H1 (cell line): ENCODE measurements around the gene PSMD13. TPM values are rescaled to one million over a fixed set of nuclear protein-coding genes. Genes with fewer than 3 reads are reported as not detected.
"Not testable (repeated sequence)": the region's sequence is repeated elsewhere in the genome, so short reads cannot be mapped to it uniquely, and the experiment has no call there.

ENCODE experiments used
- CTCF ChIA-PET: fragments of 300-600 bp; sonication (Branson Sonifier 250); formaldehyde crosslinking; loops from one replicate; lab custom pipeline; 2021; ENCODE audit not compliant: partially characterized antibody; lab: Charles Lee
- POLR2A ChIA-PET: fragments of 300-600 bp; sonication (Branson Sonifier 250); formaldehyde crosslinking; loops from one replicate; lab custom pipeline; 2021; ENCODE audit warnings: inconsistent platforms; ENCODE audit not compliant: partially characterized antibody; lab: Charles Lee
- DNase-seq, 2 experiments: peaks; one replicate each; pipeline versions ENCODE4 v3.0.0 to v3.0.0-alpha.2; 2010 to 2022; ENCODE audit warnings: low spot score in 2 of 2, low read depth in 1 of 2, mixed read lengths in 1 of 2
- FAIRE-seq: peaks from 2 replicates; lab custom pipeline; 2011; peaks lifted over from hg19 to GRCh38; lab: Jason Lieb, UNC
- H2AFZ ChIP-seq: 2 replicates; pipeline ENCODE4 v1.8.1; 2012; ENCODE audit warnings: low read length, inconsistent platforms
- H2AK5ac ChIP-seq: 2 replicates; pipeline ENCODE4 v1.6.1; 2013; ENCODE audit warnings: low read depth, low read length
- H2BK120ac ChIP-seq: replicated peaks from 2 replicates; pipeline ENCODE3; 2013; ENCODE audit warnings: low read depth, low read length, inconsistent platforms
- H2BK12ac ChIP-seq: 2 replicates; pipeline ENCODE4 v1.6.1; 2013; ENCODE audit warnings: low read depth, low read length
- H2BK15ac ChIP-seq: 2 replicates; pipeline ENCODE4 v1.6.1; 2013; ENCODE audit warnings: low read length
- H2BK20ac ChIP-seq: 2 replicates; pipeline ENCODE4 v1.6.1; 2013; ENCODE audit warnings: low read length
- H2BK5ac ChIP-seq: 2 replicates; pipeline ENCODE4 v1.6.1; 2013; ENCODE audit warnings: low read depth, low read length
- H3K14ac ChIP-seq: 2 replicates; pipeline ENCODE4 v1.6.1; 2013; ENCODE audit warnings: inconsistent platforms; ENCODE audit not compliant: insufficient read length
- H3K18ac ChIP-seq: 2 replicates; pipeline ENCODE4 v1.6.1; 2013; ENCODE audit warnings: low read length; ENCODE audit errors: extremely low read depth
- H3K23ac ChIP-seq: 2 replicates; pipeline ENCODE4 v1.6.1; 2013; ENCODE audit warnings: inconsistent platforms; ENCODE audit not compliant: insufficient read length
- H3K23me2 ChIP-seq: 2 replicates; pipeline ENCODE4 v1.6.1; 2013; ENCODE audit warnings: low read depth, low read length
- H3K27ac ChIP-seq: 2 replicates; pipeline ENCODE4 v1.6.1; 2011; ENCODE audit warnings: low read depth, low read length, inconsistent platforms
- H3K27me3 ChIP-seq, 4 experiments: replicated peaks in 1 of 4; 1 replicate in 1 of 4; 2 replicates in 3 of 4; pipeline versions ENCODE4 v1.6.1 to v1.8.1; 2011 to 2013; ENCODE audit warnings: low read length in 3 of 4, mild to moderate bottlenecking in 3 of 4, inconsistent platforms in 2 of 4, mixed read lengths in 2 of 4, moderate library complexity in 1 of 4; ENCODE audit not compliant: control insufficient read depth in 3 of 4, insufficient read depth in 3 of 4; ENCODE audit errors: extremely low read depth in 1 of 4
- H3K36me3 ChIP-seq, 4 experiments: 2 replicates each; pipeline versions ENCODE4 v1.6.1 to v1.8.1; 2011 to 2013; ENCODE audit warnings: mild to moderate bottlenecking in 4 of 4, low read length in 3 of 4, moderate library complexity in 2 of 4, control low read depth in 1 of 4, inconsistent platforms in 1 of 4; ENCODE audit not compliant: insufficient read depth in 4 of 4, control insufficient read depth in 2 of 4
- H3K4ac ChIP-seq: replicated peaks from 2 replicates; pipeline ENCODE3; 2013; ENCODE audit warnings: low read length, low read depth, mixed read lengths, inconsistent platforms; ENCODE audit not compliant: insufficient read length
- H3K4me1 ChIP-seq, 4 experiments: replicated peaks in 1 of 4; 1 replicate in 1 of 4; 2 replicates in 3 of 4; pipeline versions ENCODE4 v1.6.1 to v1.8.1; 2011 to 2013; ENCODE audit warnings: low read length in 3 of 4, inconsistent platforms in 2 of 4, mixed read lengths in 1 of 4; ENCODE audit not compliant: insufficient read depth in 4 of 4, control insufficient read depth in 3 of 4
- H3K4me2 ChIP-seq, 2 experiments: 2 replicates each; pipeline versions ENCODE4 v1.6.1 to v1.8.1; 2011 to 2013; ENCODE audit warnings: low read depth in 2 of 2, low read length in 2 of 2, control low read depth in 1 of 2, inconsistent platforms in 1 of 2, mild to moderate bottlenecking in 1 of 2; ENCODE audit not compliant: insufficient read depth in 1 of 2
- H3K4me3 ChIP-seq, 4 experiments: fragments of 200-600, 300-600 bp in 1 of 4; sonication (generic), shearing (Covaris generic), sonication (Bioruptor Twin) in 1 of 4; 2 replicates each; pipeline versions ENCODE4 v1.5.1 to v1.8.1; 2011 to 2016; ENCODE audit warnings: low read length in 4 of 4, low read depth in 3 of 4, control low read depth in 2 of 4, inconsistent platforms in 2 of 4, mild to moderate bottlenecking in 2 of 4, mixed read lengths in 1 of 4, moderate library complexity in 1 of 4; ENCODE audit not compliant: insufficient read depth in 2 of 4; ENCODE audit errors: extremely low read depth in 1 of 4
- H3K56ac ChIP-seq: replicated peaks from 2 replicates; pipeline ENCODE3; 2013; ENCODE audit warnings: low read depth, mild to moderate bottlenecking, mixed read lengths, low read length, inconsistent platforms; ENCODE audit not compliant: insufficient read length
- H3K79me1 ChIP-seq: 2 replicates; pipeline ENCODE4 v1.6.1; 2013; ENCODE audit warnings: low read depth, low read length, control low read depth
- H3K79me2 ChIP-seq, 2 experiments: 2 replicates each; pipeline versions ENCODE4 v1.6.1 to v1.8.1; 2012 to 2013; ENCODE audit warnings: low read length in 2 of 2, mild to moderate bottlenecking in 2 of 2, inconsistent platforms in 1 of 2; ENCODE audit not compliant: insufficient read depth in 2 of 2, control insufficient read depth in 1 of 2
- H3K9ac ChIP-seq, 4 experiments: replicated peaks in 1 of 4; 1 replicate in 1 of 4; 2 replicates in 3 of 4; pipeline versions ENCODE4 v1.6.1 to v1.8.1; 2011 to 2013; ENCODE audit warnings: low read depth in 3 of 4, low read length in 3 of 4, control low read depth in 2 of 4, mild to moderate bottlenecking in 2 of 4, moderate library complexity in 2 of 4, inconsistent platforms in 1 of 4; ENCODE audit errors: extremely low read depth in 1 of 4
- H3K9me3 ChIP-seq, 2 experiments: 2 replicates each; pipeline versions ENCODE4 v1.6.1 to v1.8.1; 2012 to 2013; ENCODE audit warnings: mild to moderate bottlenecking in 2 of 2, moderate library complexity in 2 of 2, control low read depth in 1 of 2, inconsistent platforms in 1 of 2, low read depth in 1 of 2, low read length in 1 of 2, mixed read lengths in 1 of 2; ENCODE audit not compliant: insufficient read depth in 2 of 2
- H4K20me1 ChIP-seq, 2 experiments: replicated peaks in 1 of 2; 2 replicates each; pipeline versions ENCODE3 to v1.8.1; 2011 to 2013; ENCODE audit warnings: inconsistent platforms in 2 of 2, low read length in 2 of 2, mild to moderate bottlenecking in 1 of 2; ENCODE audit not compliant: insufficient read depth in 2 of 2, control insufficient read depth in 1 of 2
- H4K5ac ChIP-seq: 2 replicates; pipeline ENCODE4 v1.6.1; 2013; ENCODE audit warnings: low read length, low read depth, mixed read lengths, inconsistent platforms; ENCODE audit not compliant: insufficient read length
- H4K8ac ChIP-seq: 2 replicates; pipeline ENCODE4 v1.8.0; 2013; ENCODE audit warnings: mild to moderate bottlenecking, moderate library complexity, low read length, inconsistent platforms; ENCODE audit not compliant: insufficient read depth; ENCODE audit errors: extremely low read depth
- H4K91ac ChIP-seq: replicated peaks from 2 replicates; pipeline ENCODE3; 2013; ENCODE audit warnings: low read length, mixed read lengths, inconsistent platforms; ENCODE audit not compliant: insufficient read length
- WGBS, 2 experiments: shearing (Covaris generic) in 1 of 2; methylation state at CpG; one replicate each; pipeline versions ENCODE4 v1.1.6 to v1.1.7; 2013 to 2015; ENCODE audit warnings: low lambda C conversion rate in 2 of 2, mixed read lengths in 2 of 2, inconsistent platforms in 1 of 2, low coverage in 1 of 2, missing lambda C conversion rate in 1 of 2; ENCODE audit not compliant: insufficient replicate concordance in 2 of 2, insufficient coverage in 1 of 2, insufficient read length in 1 of 2; ENCODE audit errors: extremely low coverage in 1 of 2, missing lambda C conversion rate in 1 of 2; 5-methylcytosine and 5-hydroxymethylcytosine counted together
- polyA plus RNA-seq, 7 experiments: library from polyadenylated mRNA; depleted of rRNA in 3 of 7; stranded (reverse) in 5 of 7; unstranded in 2 of 7; fragments of >200 nt in 5 of 7; fragments of 200-250 nt in 2 of 7; gene quantifications; 1 replicate in 5 of 7; 2 replicates in 1 of 7; 4 replicates in 1 of 7; pipeline versions ENCODE4 v1.2.1 to v1.2.3, GENCODE V29; 2011 to 2013; ENCODE audit warnings: missing spikeins in 2 of 7, mixed read lengths in 2 of 7
- total RNA-seq: library from RNA; stranded (reverse); fragmentation: NEBNext Ultra II Directional; extraction: Animal tissue kit (Norgen Biotek cat#: 25700); gene quantifications from 2 replicates; pipeline ENCODE4 v1.2.1, GENCODE V29; 2021

The PSMD13 gene
- total and polyA plus RNA-seq, 2 of the 8 experiments (the other 6 are each of a cell fraction or from before 2014, with no cell fraction given) = 121 to 141 TPM

GRCh38 chr11:220641-221215 lies 16.0 kb upstream of the PSMD13 start:
- H4K91ac ChIP-seq, H4K8ac ChIP-seq, H3K79me2 ChIP-seq, H4K5ac ChIP-seq, H3K18ac ChIP-seq, H3K56ac ChIP-seq, H3K4me2 ChIP-seq, H3K27ac ChIP-seq, H3K9me3 ChIP-seq, H3K23me2 ChIP-seq, DNase-seq, H3K36me3 ChIP-seq, H2BK20ac ChIP-seq, H2BK15ac ChIP-seq, H3K4me3 ChIP-seq, H3K9ac ChIP-seq, H2BK12ac ChIP-seq, FAIRE-seq, H3K4me1 ChIP-seq, H4K20me1 ChIP-seq, H3K79me1 ChIP-seq, H2BK120ac ChIP-seq, H3K14ac ChIP-seq, H3K23ac ChIP-seq, H3K4ac ChIP-seq, H2AFZ ChIP-seq, H2AK5ac ChIP-seq, H2BK5ac ChIP-seq, H3K27me3 ChIP-seq: not testable (repeated sequence)
- ChIA-PET CTCF (interaction anchor here (0.9 to 1.2 kb wide), 2 partner anchors 8 to 30 kb away, joined by 3 to 5 read pairs; no protein-coding TSS in a partner anchor), POLR2A (interaction anchor here (0.9 to 1.2 kb wide), 3 partner anchors 8 to 14 kb away, joined by 3 to 6 read pairs (median 3); partner anchors contain the start of genes BET1L and RIC8A)
- WGBS, 2 experiments = 94% methylated on average over 1 of the region's 3 CpGs; no CpG with 5 or more reads in 1 of the 2 experiments
